Parathyroid adenoma (tissue), 2 donors: ENCODE data around the gene CNIH4.
"Not testable (repeated sequence)": the region's sequence is repeated elsewhere in the genome, so short reads cannot be mapped to it uniquely, and the experiment has no call there.

ENCODE experiments used
- H2AFZ ChIP-seq: fragments of 300-600 bp; sonication (generic); one replicate; pipeline ENCODE4 v1.7.0; 2017; ENCODE audit warnings: antibody characterized with exemption, mild to moderate bottlenecking
- H3K27ac ChIP-seq: fragments of 300-600 bp; sonication (generic); one replicate; pipeline ENCODE4 v1.7.0; 2017
- H3K27me3 ChIP-seq: fragments of 300-600 bp; sonication (generic); one replicate; pipeline ENCODE4 v1.7.0; 2017; ENCODE audit warnings: low read length; ENCODE audit not compliant: control insufficient read depth, insufficient read depth
- H3K36me3 ChIP-seq: fragments of 300-600 bp; sonication (generic); one replicate; pipeline ENCODE4 v1.7.0; 2017; ENCODE audit warnings: low read length; ENCODE audit not compliant: control insufficient read depth, insufficient read depth
- H3K4me1 ChIP-seq: fragments of 300-600 bp; sonication (generic); one replicate; pipeline ENCODE4 v1.7.0; 2017; ENCODE audit warnings: control low read depth
- H3K4me2 ChIP-seq: fragments of 300-600 bp; sonication (generic); one replicate; pipeline ENCODE4 v1.7.0; 2017; ENCODE audit warnings: low read length
- H3K4me3 ChIP-seq: fragments of 300-600 bp; sonication (generic); one replicate; pipeline ENCODE4 v1.7.0; 2017; ENCODE audit warnings: low read depth, low read length
- H3K79me2 ChIP-seq: fragments of 300-600 bp; sonication (generic); one replicate; pipeline ENCODE4 v1.7.0; 2017; ENCODE audit warnings: control low read depth
- H3K9ac ChIP-seq: fragments of 300-600 bp; sonication (generic); one replicate; pipeline ENCODE4 v1.7.0; 2017; ENCODE audit warnings: mild to moderate bottlenecking
- H3K9me3 ChIP-seq: fragments of 300-600 bp; sonication (generic); one replicate; pipeline ENCODE4 v1.7.0; 2017; ENCODE audit warnings: low read length; ENCODE audit not compliant: control insufficient read depth
- CTCF ChIP-seq: fragments of 300-600 bp; sonication (generic); IDR thresholded peaks from one replicate; pipeline ENCODE4 v1.7.0; 2017; ENCODE audit warnings: antibody characterized with exemption, mild to moderate bottlenecking
- donor health status: primary hyperparathyroidism.

CNIH4 gene

GRCh38 chr1:224411766-224412165, 55.1 kb downstream of the CNIH4 start:
- H3K79me2 ChIP-seq, result no peaks in the 10 kb centered on the region
- no peak overlapping the region for H3K27ac ChIP-seq
- H3K9me3 ChIP-seq, result no peaks in the 10 kb centered on the region
- no peak for TF ChIP-seq CTCF
- H3K36me3 ChIP-seq, result no peaks in the 10 kb centered on the region
- H3K4me1 ChIP-seq, result no peaks in the 10 kb centered on the region
- H3K4me2 ChIP-seq, result no peak overlapping the region
- no peaks in the 10 kb centered on the region for H3K27me3 ChIP-seq
- H3K9ac ChIP-seq, result no peak overlapping the region
- H2AFZ ChIP-seq, result no peak overlapping the region
- H3K4me3 ChIP-seq, result no peak overlapping the region

- Histone ChIP-seq H3K9ac (no peak overlapping the region), H3K36me3 (no peaks in the 10 kb centered on the region), H3K27me3 (no peaks in the 10 kb centered on the region), H3K9me3 (no peaks in the 10 kb centered on the region), H3K79me2 (peaks cover 5% of the 10 kb centered on the region), H3K4me1 (no peaks in the 10 kb centered on the region), H3K4me3 (no peak overlapping the region), H3K27ac (no peak overlapping the region), H3K4me2 (no peak overlapping the region), H2AFZ (no peak overlapping the region)
- TF ChIP-seq CTCF, result no peak
Observed at GRCh38 chr1:224420106-224420505, 63.4 kb downstream of the CNIH4 start.

- no peak for TF ChIP-seq CTCF
- no peaks in the 10 kb centered on the region for H3K36me3 ChIP-seq
- H3K79me2 ChIP-seq, result peaks cover 7% of the 10 kb centered on the region
- H3K9ac ChIP-seq, result no peak overlapping the region
- no peaks in the 10 kb centered on the region for H3K9me3 ChIP-seq
- H3K4me3 ChIP-seq, result no peak overlapping the region
- no peak overlapping the region for H3K4me2 ChIP-seq
- no peak overlapping the region for H2AFZ ChIP-seq
- no peak overlapping the region for H3K27ac ChIP-seq
- no peaks in the 10 kb centered on the region for H3K27me3 ChIP-seq
- H3K4me1 ChIP-seq, result no peaks in the 10 kb centered on the region
Observed at GRCh38 chr1:224425279-224425884, 68.7 kb downstream of the CNIH4 start.

GRCh38 chr1:224426869-224427268, 70.2 kb downstream of the CNIH4 start:
- H3K36me3 ChIP-seq, H3K27me3 ChIP-seq, H3K4me1 ChIP-seq, H3K4me3 ChIP-seq, H3K79me2 ChIP-seq, H3K27ac ChIP-seq, H3K4me2 ChIP-seq, H3K9me3 ChIP-seq, H2AFZ ChIP-seq, H3K9ac ChIP-seq: not testable (repeated sequence)

- no peak overlapping the region for H3K9ac ChIP-seq
- no peak overlapping the region for H3K4me2 ChIP-seq
- H3K36me3 ChIP-seq, result no peaks in the 10 kb centered on the region
- no peaks in the 10 kb centered on the region for H3K4me1 ChIP-seq
- no peak overlapping the region for H3K27ac ChIP-seq
- no peaks in the 10 kb centered on the region for H3K27me3 ChIP-seq
- no peaks in the 10 kb centered on the region for H3K9me3 ChIP-seq
- TF ChIP-seq CTCF, result no peak
- no peak overlapping the region for H2AFZ ChIP-seq
- no peak overlapping the region for H3K4me3 ChIP-seq
- peaks cover 7% of the 10 kb centered on the region for H3K79me2 ChIP-seq
Observed at GRCh38 chr1:224427346-224427745, 70.7 kb downstream of the CNIH4 start.

GRCh38 chr1:224428713-224429112, 72.0 kb downstream of the CNIH4 start:
- not testable (repeated sequence) for H3K27ac ChIP-seq, H3K4me2 ChIP-seq, H3K27me3 ChIP-seq, H3K9me3 ChIP-seq, H3K79me2 ChIP-seq, H3K4me1 ChIP-seq, H3K36me3 ChIP-seq, H2AFZ ChIP-seq, H3K9ac ChIP-seq, H3K4me3 ChIP-seq
